ENCODE measurements around the gene APOC4. TPM values are rescaled to one million over a fixed set of nuclear protein-coding genes. Genes with fewer than 3 reads are reported as not detected.
"Not testable (repeated sequence)": the region's sequence is repeated elsewhere in the genome, so short reads cannot be mapped to it uniquely, and the experiment has no call there.

Gene APOC4
- total RNA-seq, 2 donors from 2014 or later, result not detected

GRCh38 chr19:44960906-44961728, 19.1 kb downstream of the APOC4 start:
- Histone ChIP-seq H3K36me3 (no peaks in the 10 kb centered on the region), H3K4me3 (no peak overlapping the region), H3K27ac (no peak overlapping the region), H3K4me1 (replicated peaks) (peaks cover 4% of the 10 kb centered on the region), H3K27me3 (replicated peaks; ENCODE audit: insufficient read depth) (no peaks in the 10 kb centered on the region), H3K9me3 (no peaks in the 10 kb centered on the region)
- TF ChIP-seq CTCF (IDR thresholded peaks at IDR 0.05) (no peak), POLR2AphosphoS5 (IDR thresholded peaks at IDR 0.05) (no peak), POLR2A (IDR thresholded peaks at IDR 0.05) (no peak)
- WGBS, result 82% methylated on average over 8 of the region's 8 CpGs
- no peak for DNase-seq (ENCODE audit: low spot score)
- intact Hi-C loops (cut with DNase I), result no loop called here

GRCh38 chr19:44961821-44962220, 19.8 kb downstream of the APOC4 start:
- no peak for TF ChIP-seq CTCF (IDR thresholded peaks at IDR 0.05)
- TF ChIP-seq POLR2A (IDR thresholded peaks at IDR 0.05), result no peak
- no peak for TF ChIP-seq POLR2AphosphoS5 (IDR thresholded peaks at IDR 0.05)
- 93% methylated on average over 7 of the region's 8 CpGs for WGBS
- no peaks in the 10 kb centered on the region for H3K36me3 ChIP-seq

GRCh38 chr19:44968118-44968517, 26.1 kb downstream of the APOC4 start:
- Histone ChIP-seq H3K36me3 (no peaks in the 10 kb centered on the region), H3K9me3 (no peaks in the 10 kb centered on the region), H3K4me3 (no peak overlapping the region), H3K27ac (no peak overlapping the region), H3K27me3 (replicated peaks; ENCODE audit: insufficient read depth) (no peaks in the 10 kb centered on the region), H3K4me1 (replicated peaks) (no peaks in the 10 kb centered on the region)
- WGBS, result 90% methylated on average over 5 of the region's 5 CpGs
- intact Hi-C loops (cut with DNase I), result no loop called here
- no peak for DNase-seq (ENCODE audit: low spot score)
- TF ChIP-seq CTCF (IDR thresholded peaks at IDR 0.05) (no peak), POLR2AphosphoS5 (IDR thresholded peaks at IDR 0.05) (no peak), POLR2A (IDR thresholded peaks at IDR 0.05) (no peak)

More at GRCh38 chr19:44961821-44962220, 19.8 kb downstream of the APOC4 start:
- no peak overlapping the region for H3K27ac ChIP-seq
- H3K9me3 ChIP-seq, result no peaks in the 10 kb centered on the region
- no peaks in the 10 kb centered on the region for H3K4me1 ChIP-seq (replicated peaks)
- no peaks in the 10 kb centered on the region for H3K27me3 ChIP-seq (replicated peaks; ENCODE audit: insufficient read depth)
- H3K4me3 ChIP-seq, result no peak overlapping the region
- DNase-seq (ENCODE audit: low spot score), result no peak
- intact Hi-C loops (cut with DNase I), result no loop called here

GRCh38 chr19:44968670-44969069, 26.6 kb downstream of the APOC4 start:
- no peak overlapping the region for H3K4me3 ChIP-seq
- no peaks in the 10 kb centered on the region for H3K36me3 ChIP-seq
- 90% methylated on average over 4 of the region's 4 CpGs for WGBS
- no peaks in the 10 kb centered on the region for H3K4me1 ChIP-seq (replicated peaks)
- no peaks in the 10 kb centered on the region for H3K9me3 ChIP-seq
- no peak for DNase-seq (ENCODE audit: low spot score)
- no peak for TF ChIP-seq POLR2AphosphoS5 (IDR thresholded peaks at IDR 0.05)
- TF ChIP-seq POLR2A (IDR thresholded peaks at IDR 0.05), result no peak
- TF ChIP-seq CTCF (IDR thresholded peaks at IDR 0.05), result no peak
- no peak overlapping the region for H3K27ac ChIP-seq
- intact Hi-C loops (cut with DNase I), result no loop called here
- no peaks in the 10 kb centered on the region for H3K27me3 ChIP-seq (replicated peaks; ENCODE audit: insufficient read depth)

GRCh38 chr19:44969437-44969836, 27.4 kb downstream of the APOC4 start:
- DNase-seq (ENCODE audit: low spot score), result no peak
- intact Hi-C loops (cut with DNase I), result no loop called here
- no peak overlapping the region for H3K27ac ChIP-seq
- WGBS, result over 99% methylated on average over 5 of the region's 5 CpGs
- no peaks in the 10 kb centered on the region for H3K27me3 ChIP-seq (replicated peaks; ENCODE audit: insufficient read depth)
- peaks cover 4 to 5% of the 10 kb centered on the region in 2 donors for H3K36me3 ChIP-seq
- H3K9me3 ChIP-seq, result no peaks in the 10 kb centered on the region
- no peaks in the 10 kb centered on the region for H3K4me1 ChIP-seq (replicated peaks)
- no peak overlapping the region for H3K4me3 ChIP-seq
- TF ChIP-seq POLR2A (IDR thresholded peaks at IDR 0.05), result no peak
- TF ChIP-seq POLR2AphosphoS5 (IDR thresholded peaks at IDR 0.05), result no peak
- TF ChIP-seq CTCF (IDR thresholded peaks at IDR 0.05), result no peak

GRCh38 chr19:44971451-44971850, 29.4 kb downstream of the APOC4 start:
- H3K9me3 ChIP-seq; H3K27ac ChIP-seq; H3K27me3 ChIP-seq (replicated peaks; ENCODE audit: insufficient read depth); H3K4me1 ChIP-seq (replicated peaks); intact Hi-C loops (cut with DNase I); H3K4me3 ChIP-seq; DNase-seq (ENCODE audit: low spot score): not testable (repeated sequence)
- WGBS, result 92% methylated on average over 6 of the region's 6 CpGs
- peaks cover 6 to 23% of the 10 kb centered on the region in 2 donors for H3K36me3 ChIP-seq

Measured in prostate gland (tissue), 2 donors.